Testis (tissue), 3 donors: ENCODE results near the gene CRYBB1. TPM values are rescaled to one million over a fixed set of nuclear protein-coding genes. Genes with fewer than 3 reads are reported as not detected.

Experiments used
- DNase-seq: peaks from one replicate; pipeline ENCODE4 v3.0.0-alpha.2; 2019
- H3K27ac ChIP-seq, 2 donors: fragments of 200-600 bp; sonication (generic); one replicate each; pipeline ENCODE4 v1.5.1; 2019
- H3K27me3 ChIP-seq: fragments of 200-600 bp; sonication (generic); one replicate; pipeline ENCODE4 v1.5.1; 2019
- H3K36me3 ChIP-seq: fragments of 200-600 bp; sonication (generic); one replicate; pipeline ENCODE4 v1.5.1; 2017; ENCODE audit warnings: low read depth; ENCODE audit errors: missing control alignments
- H3K4me1 ChIP-seq: fragments of 200-600 bp; sonication (generic); one replicate; pipeline ENCODE4 v1.5.1; 2019
- H3K4me3 ChIP-seq, 2 donors: fragments of 200-600 bp; sonication (generic); one replicate each; pipeline ENCODE4 v1.5.1; 2017 to 2019
- H3K9me3 ChIP-seq: fragments of 200-600 bp; sonication (generic); one replicate; pipeline ENCODE4 v1.5.1; 2017
- CTCF ChIP-seq, 3 experiments: fragments of 450-650 bp in 2 of 3; fragments of 200-600 bp in 1 of 3; sonication (generic) in 1 of 3; IDR thresholded peaks; one replicate each; pipeline ENCODE4 v1.5.1; 2016 to 2019; ENCODE audit warnings: antibody characterized with exemption in 3 of 3, mild to moderate bottlenecking in 2 of 3, moderate library complexity in 1 of 3
- POLR2A ChIP-seq: fragments of 450-650 bp; IDR thresholded peaks from one replicate; pipeline ENCODE4 v1.6.1; 2017; ENCODE audit warnings: antibody characterized with exemption, mild to moderate bottlenecking, moderate library complexity
- WGBS, 2 donors: methylation state at CpG; one replicate each; pipeline ENCODE4 v1.1.5; 2018; 5-methylcytosine and 5-hydroxymethylcytosine counted together
- intact Hi-C: fragments of 100-400 bp; cut with DNase I; formaldehyde crosslinking; loops from one replicate; pipeline ENCODE4 v1.15.1; 2023; ENCODE audit warnings: low total_unique reads
- polyA plus RNA-seq: library from polyadenylated mRNA; stranded (reverse); fragments of 350-450 nt; fragmentation: Illumina TruSeq; extraction: RNeasy Lipid Tissue Mini Kit (QIAGEN cat#74804); gene quantifications from one replicate; pipeline ENCODE4 v1.2.3, GENCODE V29; 2014; ENCODE audit warnings: low read depth, low replicate concordance; ENCODE audit not compliant: insufficient read depth
- total RNA-seq, 2 donors: library from RNA; depleted of rRNA; stranded (reverse); fragments of >200 nt; gene quantifications; one replicate each; pipeline ENCODE4 v1.2.3, GENCODE V29; 2016

Gene CRYBB1
- total and polyA plus RNA-seq, 3 donors from 2014 or later, result 0.80 TPM; not detected in 2

GRCh38 chr22:26570864-26571525, 46.8 kb downstream of the CRYBB1 start:
- no peaks in the 10 kb centered on the region for H3K27me3 ChIP-seq
- H3K4me3 ChIP-seq, result no peak overlapping the region
- no peaks in the 10 kb centered on the region for H3K36me3 ChIP-seq
- intact Hi-C loops, result no loop called here
- H3K9me3 ChIP-seq, result no peaks in the 10 kb centered on the region
- no peak for DNase-seq
- TF ChIP-seq CTCF (IDR thresholded peaks at IDR 0.05) (no peak), POLR2A (no peak)
- H3K4me1 ChIP-seq, result peaks cover 13% of the 10 kb centered on the region
- WGBS, 2 donors, result 75 to 84% methylated on average over 13 of the region's 13 CpGs
- H3K27ac ChIP-seq, result no peak overlapping the region

- Histone ChIP-seq H3K4me3 (no peak overlapping the region), H3K27me3 (no peaks in the 10 kb centered on the region), H3K9me3 (no peaks in the 10 kb centered on the region), H3K36me3 (no peaks in the 10 kb centered on the region), H3K27ac (no peak overlapping the region), H3K4me1 (peaks cover 13% of the 10 kb centered on the region)
- DNase-seq, result peak; percentile 85
- no peak for TF ChIP-seq POLR2A
- TF ChIP-seq CTCF (IDR thresholded peaks at IDR 0.05), result no peak
- intact Hi-C loops, result no loop called here
- WGBS, 2 donors, result 36 to 47% methylated on average over 8 to 10 of the region's 10 CpGs
These were observed 47.7 kb downstream of the CRYBB1 start for GRCh38 chr22:26570115-26570514.

GRCh38 chr22:26568207-26568706, 49.6 kb downstream of the CRYBB1 start:
- intact Hi-C loops, result no loop called here
- Histone ChIP-seq H3K36me3 (no peaks in the 10 kb centered on the region), H3K4me1 (peaks cover 13% of the 10 kb centered on the region), H3K9me3 (no peaks in the 10 kb centered on the region), H3K27me3 (no peaks in the 10 kb centered on the region), H3K4me3 (no peak overlapping the region), H3K27ac (no peak overlapping the region)
- TF ChIP-seq CTCF (IDR thresholded peaks at IDR 0.05), result no peak
- no peak for TF ChIP-seq POLR2A
- 78 to 79% methylated on average over 11 of the region's 11 CpGs for WGBS, 2 donors
- DNase-seq, result no peak

- peaks cover 15% of the 10 kb centered on the region for H3K4me1 ChIP-seq
- no peaks in the 10 kb centered on the region for H3K36me3 ChIP-seq
- no peaks in the 10 kb centered on the region for H3K9me3 ChIP-seq
- no peak for TF ChIP-seq CTCF (IDR thresholded peaks at IDR 0.05)
- no peak for TF ChIP-seq POLR2A
- intact Hi-C loops, result no loop called here
- no peak overlapping the region for H3K4me3 ChIP-seq
- 61 to 79% methylated on average over 2 of the region's 2 CpGs for WGBS, 2 donors
- H3K27ac ChIP-seq, result no peak overlapping the region
- no peak for DNase-seq
- H3K27me3 ChIP-seq, result no peaks in the 10 kb centered on the region
These were observed 50.2 kb downstream of the CRYBB1 start for GRCh38 chr22:26567610-26568009.

- DNase-seq, result no peak
- Histone ChIP-seq H3K27me3 (no peaks in the 10 kb centered on the region), H3K36me3 (no peaks in the 10 kb centered on the region), H3K27ac (no peak overlapping the region), H3K9me3 (no peaks in the 10 kb centered on the region), H3K4me3 (no peak overlapping the region), H3K4me1 (peaks cover 19% of the 10 kb centered on the region)
- WGBS, 2 donors, result 100% methylated on average over 2 to 3 of the region's 3 CpGs
- no peak for TF ChIP-seq CTCF (IDR thresholded peaks at IDR 0.05)
- no peak for TF ChIP-seq POLR2A
- intact Hi-C loops, result no loop called here
These were observed 50.8 kb downstream of the CRYBB1 start for GRCh38 chr22:26566994-26567393.
